DND-41 (cell line): ENCODE results near the gene CACNA2D3.

ENCODE experiments used
- ATAC-seq: fragments of 200-7000 bp; cut with Tn5 transposase; 3 replicates; pipeline ENCODE4 v1.9.1; 2021; ENCODE audit warnings: low read depth; ENCODE audit not compliant: insufficient read depth
- DNase-seq: peaks from one replicate; pipeline ENCODE4 v3.0.0-alpha.2; 2020
- H2AFZ ChIP-seq: 2 replicates; pipeline ENCODE4 v1.6.0; 2012; ENCODE audit warnings: low read depth, low read length
- H3K27ac ChIP-seq: 2 replicates; pipeline ENCODE4 v1.5.1; 2012; ENCODE audit warnings: low read length, inconsistent platforms
- H3K27me3 ChIP-seq: fragments of 200-600 bp; sonication (generic); 2 replicates; pipeline ENCODE4 v1.6.0; 2012; ENCODE audit warnings: low read length, mild to moderate bottlenecking, inconsistent platforms; ENCODE audit not compliant: insufficient read depth, poor library complexity
- H3K36me3 ChIP-seq: 2 replicates; pipeline ENCODE4 v1.5.1; 2012; ENCODE audit warnings: low read length, inconsistent platforms; ENCODE audit not compliant: insufficient read depth
- H3K4me1 ChIP-seq: 2 replicates; pipeline ENCODE4 v1.5.1; 2012; ENCODE audit warnings: mild to moderate bottlenecking, low read length; ENCODE audit not compliant: insufficient read depth
- H3K4me2 ChIP-seq: 2 replicates; pipeline ENCODE4 v1.6.0; 2012; ENCODE audit warnings: mild to moderate bottlenecking, moderate library complexity, low read length, inconsistent platforms; ENCODE audit not compliant: insufficient read depth
- H3K4me3 ChIP-seq, 2 experiments: fragments of 200-600 bp in 1 of 2; shearing (Covaris generic) in 1 of 2; 2 replicates each; pipeline ENCODE4 v1.5.1; 2012 to 2016; ENCODE audit warnings: inconsistent platforms in 2 of 2, low read length in 2 of 2, mild to moderate bottlenecking in 2 of 2, low read depth in 1 of 2, moderate library complexity in 1 of 2
- H3K79me2 ChIP-seq: 2 replicates; pipeline ENCODE4 v1.6.0; 2012; ENCODE audit warnings: low read length, inconsistent platforms; ENCODE audit not compliant: insufficient read depth
- H3K9ac ChIP-seq: 2 replicates; pipeline ENCODE4 v1.6.0; 2012; ENCODE audit warnings: low read depth, mild to moderate bottlenecking, inconsistent platforms, low read length, moderate library complexity
- H3K9me3 ChIP-seq: 2 replicates; pipeline ENCODE4 v1.5.1; 2012; ENCODE audit warnings: low read length, moderate library complexity, mild to moderate bottlenecking, inconsistent platforms; ENCODE audit not compliant: insufficient read depth, severe bottlenecking
- H4K20me1 ChIP-seq: 2 replicates; pipeline ENCODE4 v1.6.0; 2012; ENCODE audit warnings: low read length; ENCODE audit not compliant: insufficient read depth
- CTCF ChIP-seq: IDR thresholded peaks from 2 replicates; pipeline ENCODE4 v1.5.1; 2012; ENCODE audit warnings: borderline replicate concordance, low read length, moderate library complexity, mild to moderate bottlenecking; ENCODE audit not compliant: poor library complexity, severe bottlenecking; ENCODE audit errors: extremely low read depth
- EZH2 ChIP-seq: IDR thresholded peaks from 3 replicates; pipeline ENCODE4 v1.6.1; 2012; ENCODE audit warnings: borderline replicate concordance, low read depth, mild to moderate bottlenecking, moderate library complexity, low read length, inconsistent platforms; ENCODE audit not compliant: severe bottlenecking

The CACNA2D3 gene

GRCh38 chr3:54261141-54261540, 138.8 kb downstream of the CACNA2D3 start:
- ATAC-seq (no peak), DNase-seq (no peak)
- TF ChIP-seq CTCF, result no peak
- TF ChIP-seq EZH2, result no peak

GRCh38 chr3:54262541-54262940, 140.2 kb downstream of the CACNA2D3 start:
- TF ChIP-seq CTCF (no peak), EZH2 (no peak)
- no peak overlapping the region for H3K4me2 ChIP-seq
- H4K20me1 ChIP-seq, result no peaks in the 10 kb centered on the region
- H3K9me3 ChIP-seq, result no peaks in the 10 kb centered on the region
- no peaks in the 10 kb centered on the region for H3K27me3 ChIP-seq
- H3K36me3 ChIP-seq, result no peaks in the 10 kb centered on the region
- no peak overlapping the region for H3K9ac ChIP-seq
- H3K27ac ChIP-seq, result no peak overlapping the region
- no peaks in the 10 kb centered on the region for H3K4me1 ChIP-seq
- H3K4me3 ChIP-seq, result no peak overlapping the region
- ATAC-seq (no peak), DNase-seq (no peak)
- H2AFZ ChIP-seq, result no peak overlapping the region
- H3K79me2 ChIP-seq, result no peaks in the 10 kb centered on the region

More at GRCh38 chr3:54261141-54261540, 138.8 kb downstream of the CACNA2D3 start:
- no peak overlapping the region for H3K27ac ChIP-seq
- H3K27me3 ChIP-seq, result no peaks in the 10 kb centered on the region
- H3K79me2 ChIP-seq, result no peaks in the 10 kb centered on the region
- H2AFZ ChIP-seq, result no peak overlapping the region
- no peaks in the 10 kb centered on the region for H3K4me1 ChIP-seq
- no peak overlapping the region for H3K9ac ChIP-seq
- H4K20me1 ChIP-seq, result no peaks in the 10 kb centered on the region
- H3K36me3 ChIP-seq, result no peaks in the 10 kb centered on the region
- no peak overlapping the region for H3K4me2 ChIP-seq
- no peak overlapping the region for H3K4me3 ChIP-seq
- no peaks in the 10 kb centered on the region for H3K9me3 ChIP-seq

GRCh38 chr3:54262946-54263345, 140.6 kb downstream of the CACNA2D3 start:
- Histone ChIP-seq H3K27ac (no peak overlapping the region), H4K20me1 (no peaks in the 10 kb centered on the region), H3K36me3 (no peaks in the 10 kb centered on the region), H2AFZ (no peak overlapping the region), H3K9me3 (no peaks in the 10 kb centered on the region), H3K4me3 (no peak overlapping the region), H3K79me2 (no peaks in the 10 kb centered on the region), H3K9ac (no peak overlapping the region), H3K27me3 (no peaks in the 10 kb centered on the region), H3K4me2 (no peak overlapping the region), H3K4me1 (no peaks in the 10 kb centered on the region)
- ATAC-seq, result no peak
- no peak for DNase-seq
- TF ChIP-seq CTCF (no peak), EZH2 (no peak)

GRCh38 chr3:54264050-54264449, 141.7 kb downstream of the CACNA2D3 start:
- no peak overlapping the region for H3K4me2 ChIP-seq
- no peak overlapping the region for H3K9ac ChIP-seq
- H3K27ac ChIP-seq, result no peak overlapping the region
- no peak overlapping the region for H3K4me3 ChIP-seq
- no peaks in the 10 kb centered on the region for H4K20me1 ChIP-seq
- H3K79me2 ChIP-seq, result no peaks in the 10 kb centered on the region
- no peaks in the 10 kb centered on the region for H3K9me3 ChIP-seq
- no peak overlapping the region for H2AFZ ChIP-seq
- no peak for DNase-seq
- H3K27me3 ChIP-seq, result no peaks in the 10 kb centered on the region
- no peaks in the 10 kb centered on the region for H3K4me1 ChIP-seq
- TF ChIP-seq EZH2 (no peak), CTCF (no peak)
- no peak for ATAC-seq
- H3K36me3 ChIP-seq, result no peaks in the 10 kb centered on the region
